ENCODE measurements around the gene DPEP3.

DPEP3 gene

GRCh38 chr16:67934306-67935100 lies 45.8 kb downstream of the DPEP3 start:
- in situ Hi-C loops (cut with MboI; ENCODE audit: low sequenced_read_pairs) = loop anchor here (10.0 kb wide), 1 partner anchor 270 kb away; the partner anchor contains the start of genes ACD, C16orf86, ENKD1 and PARD6A

- in situ Hi-C loops (cut with MboI; ENCODE audit: low sequenced_read_pairs) = loop anchor here (10.0 kb wide), 1 partner anchor 269 kb away; the partner anchor contains the start of genes ACD, C16orf86, ENKD1 and PARD6A
Measured at GRCh38 chr16:67933805-67934204, 46.5 kb downstream of the DPEP3 start.

- in situ Hi-C loops (cut with MboI; ENCODE audit: low sequenced_read_pairs) = loop anchor here (10.0 kb wide), 1 partner anchor 268 kb away; the partner anchor contains the start of genes ACD, C16orf86, ENKD1 and PARD6A
Measured at GRCh38 chr16:67932462-67932840, 47.8 kb downstream of the DPEP3 start.

- in situ Hi-C loops (cut with MboI; ENCODE audit: low sequenced_read_pairs) = loop anchor here (10.0 kb wide), 1 partner anchor 267 kb away; the partner anchor contains the start of genes ACD, C16orf86, ENKD1 and PARD6A
Measured at GRCh38 chr16:67931712-67932461, 48.4 kb downstream of the DPEP3 start, which contains the start of gene CTRL. TSS of gene CTRL (minus strand) at chr16:67931862. CDS start at chr16:67931852, 10 bp downstream.

GRCh38 chr16:67930678-67931211 lies 49.6 kb downstream of the DPEP3 start:
- in situ Hi-C loops (cut with MboI; ENCODE audit: low sequenced_read_pairs) = loop anchor here (10.0 kb wide), 1 partner anchor 266 kb away; the partner anchor contains the start of genes ACD, C16orf86, ENKD1 and PARD6A

GRCh38 chr16:67930191-67930590 lies 50.1 kb downstream of the DPEP3 start:
- in situ Hi-C loops (cut with MboI; ENCODE audit: low sequenced_read_pairs) = loop anchor here (10.0 kb wide), 1 partner anchor 265 kb away; the partner anchor contains the start of genes ACD, C16orf86, ENKD1 and PARD6A

- in situ Hi-C loops (cut with MboI; ENCODE audit: low sequenced_read_pairs) = no loop called here
Measured at GRCh38 chr16:67928561-67929364, 51.5 kb downstream of the DPEP3 start.

- in situ Hi-C loops (cut with MboI; ENCODE audit: low sequenced_read_pairs) = no loop called here
Measured at GRCh38 chr16:67928147-67928546, 52.2 kb downstream of the DPEP3 start.

GRCh38 chr16:67927131-67927941 lies 53.0 kb downstream of the DPEP3 start:
- in situ Hi-C loops (cut with MboI; ENCODE audit: low sequenced_read_pairs) = no loop called here

GRCh38 chr16:67926181-67926750 lies 54.0 kb downstream of the DPEP3 start:
- in situ Hi-C loops (cut with MboI; ENCODE audit: low sequenced_read_pairs) = no loop called here

Data from HL-60/S4 (cell line).